Endothelial cell of hepatic sinusoid (primary cell): ENCODE results near the gene ROGDI.

ENCODE experiments used
- in situ Hi-C: cut with HindIII; loops from 2 replicates; pipeline ENCODE4 v1.10.0; 2017; ENCODE audit warnings: low sequenced_read_pairs

Gene ROGDI

DNA sequence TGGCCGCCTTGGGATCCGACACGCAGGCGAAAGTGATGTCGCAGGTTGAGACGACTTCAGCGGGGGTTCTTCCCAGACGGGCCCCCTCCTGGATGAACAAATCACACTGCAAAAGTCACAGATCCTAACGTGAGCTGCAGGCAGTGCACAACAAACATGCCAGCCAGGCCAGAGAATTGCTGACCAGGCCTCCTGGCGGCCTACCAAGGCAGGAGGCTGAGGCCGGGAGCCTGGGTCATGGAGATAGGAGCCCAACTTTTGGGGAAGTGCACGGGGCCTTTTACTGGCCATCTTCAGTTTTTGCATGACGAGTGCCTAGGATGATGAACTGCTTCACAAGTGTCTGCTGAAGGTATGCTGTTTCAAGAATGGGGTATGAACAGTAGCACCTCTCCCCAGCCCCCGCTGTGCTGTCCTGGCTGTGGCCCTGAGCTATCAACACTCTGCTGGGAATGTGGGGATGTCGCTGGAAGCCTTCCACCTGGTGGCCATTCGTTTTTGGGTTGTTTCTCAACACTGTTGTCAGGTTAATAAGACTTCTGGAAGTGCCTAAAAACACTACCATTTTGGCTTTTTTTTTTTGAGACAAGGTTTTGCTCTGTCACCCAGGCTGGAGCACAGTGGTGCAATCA, 12.2 kb upstream of the ROGDI start:
- in situ Hi-C loops, result no loop called here

DNA sequence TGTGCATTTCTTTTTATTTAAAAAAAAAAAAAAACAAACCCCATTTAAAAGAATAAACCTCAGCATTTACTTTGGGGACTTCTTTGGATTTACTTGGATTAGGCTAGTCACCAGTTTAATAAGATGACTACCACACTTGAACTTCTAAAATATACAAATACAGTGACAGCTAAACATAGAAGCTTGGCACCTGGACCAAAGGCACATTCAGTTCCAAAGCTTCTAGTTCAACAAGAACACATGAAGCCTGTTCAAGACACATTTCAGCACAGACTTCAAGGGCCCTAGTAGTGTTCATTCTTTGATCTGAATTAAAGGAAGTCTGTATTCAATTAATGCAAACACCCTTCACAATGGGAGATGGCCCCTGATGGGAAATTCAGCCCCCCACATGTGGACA, 11.6 kb upstream of the ROGDI start:
- in situ Hi-C loops, result no loop called here

DNA sequence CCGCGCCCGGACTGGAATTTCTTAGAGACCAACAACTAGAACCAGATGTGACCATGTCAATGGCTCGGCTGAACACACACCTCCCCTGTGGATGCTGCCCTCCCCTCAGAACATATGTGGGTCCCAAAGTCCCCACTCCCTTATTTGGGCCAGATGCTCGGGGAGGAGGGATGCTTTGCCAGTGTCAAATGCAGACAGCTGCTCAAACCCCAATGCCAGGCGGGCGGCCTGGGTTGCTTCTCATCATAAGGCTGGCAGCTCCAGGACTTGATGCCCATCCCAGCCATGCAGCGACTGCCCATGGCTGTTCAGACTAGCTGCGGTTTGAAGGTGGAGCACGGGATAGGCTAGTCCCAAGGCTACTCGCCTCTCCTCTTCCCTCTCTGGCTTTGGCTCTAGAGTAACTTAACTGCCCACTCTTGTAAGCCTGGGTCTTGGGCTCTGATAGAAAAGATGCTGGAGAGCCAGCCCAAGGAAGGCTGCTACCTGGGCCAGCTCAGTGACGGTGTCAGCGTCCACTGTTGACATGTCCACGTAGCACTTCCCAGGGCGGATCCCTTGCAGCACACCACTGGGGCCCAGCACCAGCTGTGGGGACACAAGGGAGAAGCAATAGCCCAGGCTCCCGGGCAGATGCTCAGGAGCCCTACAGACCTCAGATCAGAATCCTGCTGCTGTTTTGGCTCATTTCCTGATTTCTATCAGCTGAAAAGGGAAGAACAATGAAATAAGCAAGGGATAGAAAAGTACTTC, 11.0 kb upstream of the ROGDI start:
- in situ Hi-C loops, result no loop called here

DNA sequence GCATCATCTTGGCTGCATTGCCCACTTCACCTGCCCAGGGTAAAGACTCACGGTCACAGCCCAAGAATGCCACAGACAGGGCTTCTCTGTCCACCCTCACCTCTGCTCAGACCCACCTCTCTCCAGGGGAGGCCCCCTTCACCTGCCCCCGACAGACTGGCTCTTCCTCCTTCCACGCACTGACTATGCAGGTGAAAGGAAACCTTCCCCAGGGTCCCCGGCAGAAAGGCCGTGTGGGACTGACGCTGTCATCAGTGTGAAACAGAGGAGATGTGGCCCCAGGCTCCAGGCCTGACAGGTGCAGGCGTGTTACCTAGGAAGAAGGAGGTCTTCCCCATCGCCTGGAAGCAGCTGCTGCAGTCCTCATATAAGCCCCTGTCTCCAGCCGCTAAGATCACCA, 9.3 kb upstream of the ROGDI start:
- in situ Hi-C loops, result no loop called here

DNA sequence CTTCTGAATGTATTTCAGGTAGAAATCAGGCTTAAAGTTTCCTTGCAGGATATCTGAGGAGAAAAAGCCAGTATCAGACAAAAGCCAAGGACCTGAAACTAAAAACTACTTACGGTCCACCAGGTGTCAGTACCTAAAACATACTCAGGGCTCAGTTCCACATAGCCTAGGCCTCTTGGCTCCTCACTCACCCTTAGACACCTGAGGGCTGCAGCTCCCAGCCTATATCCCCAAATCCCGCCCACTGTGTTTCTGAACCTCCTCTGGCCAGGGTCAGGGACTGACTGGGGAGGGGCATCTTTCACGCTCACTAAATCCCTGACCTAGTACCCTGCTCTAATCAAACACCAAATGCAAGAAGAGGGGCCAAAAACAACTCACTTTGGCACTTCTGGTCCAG, 8.8 kb upstream of the ROGDI start:
- in situ Hi-C loops, result no loop called here

DNA sequence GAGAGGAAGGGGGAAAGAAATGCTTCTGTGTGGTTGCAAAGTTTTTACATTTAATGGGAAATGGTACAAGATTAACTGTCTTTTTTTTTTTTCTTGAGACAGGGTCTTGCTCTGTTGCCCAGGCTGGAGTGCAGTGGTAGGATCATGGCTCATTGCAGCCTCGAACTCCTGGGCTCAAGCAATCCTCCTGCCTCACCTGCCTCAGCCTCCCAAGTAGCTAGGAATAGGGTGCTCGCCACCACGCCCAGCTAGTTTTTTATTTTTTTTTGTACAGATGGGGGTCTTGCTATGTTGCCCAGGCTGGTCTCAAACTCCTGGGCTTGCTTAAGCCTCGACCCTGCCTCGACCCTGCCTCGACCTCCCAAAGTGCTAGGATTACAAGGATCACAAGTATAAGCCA, 3.8 kb upstream of the ROGDI start:
- in situ Hi-C loops, result no loop called here

DNA sequence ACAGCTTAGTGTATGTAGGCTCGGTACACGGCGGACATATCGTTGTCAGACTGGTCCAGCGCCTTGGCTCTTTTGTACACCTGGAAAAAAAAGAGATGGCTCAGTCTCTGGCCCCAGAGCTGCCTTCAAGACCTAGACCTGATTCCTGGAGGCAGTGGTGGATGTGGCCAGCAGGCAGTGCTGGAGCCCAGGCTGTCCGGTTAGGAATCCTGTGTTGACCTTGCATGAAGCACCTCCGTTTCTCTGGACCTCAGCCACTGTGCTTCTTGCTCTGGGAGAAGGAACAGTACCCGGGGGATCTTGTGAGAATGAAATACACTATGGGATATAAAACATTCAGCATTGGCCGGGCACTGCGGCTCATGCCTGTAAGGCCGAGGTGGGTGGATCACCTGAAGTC, 2.8 kb upstream of the ROGDI start:
- in situ Hi-C loops, result no loop called here

DNA sequence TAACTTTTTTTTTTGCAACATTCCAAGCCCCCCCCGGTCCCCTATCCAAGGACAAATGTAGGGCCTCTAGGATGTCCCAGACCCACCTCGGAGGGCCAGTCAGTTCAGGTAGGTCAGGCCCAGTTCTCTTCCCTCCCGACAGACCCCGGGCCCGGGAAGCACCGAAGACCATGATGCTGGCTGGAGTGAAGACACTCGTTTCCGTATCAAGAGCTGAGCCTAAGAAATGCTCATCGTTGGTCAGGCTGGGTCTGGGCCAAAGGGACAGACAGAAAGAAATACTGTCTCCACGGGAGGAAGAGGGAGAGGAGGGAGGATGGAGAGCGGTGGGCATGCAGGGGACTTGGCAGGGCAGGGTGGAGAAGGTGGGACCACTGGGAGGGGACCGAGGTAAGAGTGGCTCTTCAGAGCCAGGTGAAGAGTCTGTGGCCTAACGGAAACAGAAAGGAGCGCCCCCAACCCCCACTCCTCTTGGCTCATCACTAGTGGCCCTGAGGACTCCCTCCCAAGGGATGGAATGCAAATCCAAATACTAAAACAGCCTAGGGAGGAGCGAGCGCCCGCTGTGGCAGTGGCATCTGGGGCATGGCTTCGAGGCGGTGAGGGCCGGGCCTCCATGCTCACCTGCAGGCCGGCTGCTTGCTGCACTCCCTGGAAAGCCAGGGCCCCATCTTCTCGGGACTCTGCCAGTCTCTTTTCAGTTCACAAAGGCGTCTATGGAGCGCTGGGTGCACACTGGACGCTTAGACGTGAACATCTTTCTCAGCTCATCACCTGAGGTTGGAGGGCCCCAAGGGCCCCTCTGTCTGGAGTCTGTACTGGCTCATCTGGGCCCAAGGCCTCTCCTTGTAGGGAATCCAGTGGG, 1.7 kb upstream of the ROGDI start:
- in situ Hi-C loops, result no loop called here

DNA sequence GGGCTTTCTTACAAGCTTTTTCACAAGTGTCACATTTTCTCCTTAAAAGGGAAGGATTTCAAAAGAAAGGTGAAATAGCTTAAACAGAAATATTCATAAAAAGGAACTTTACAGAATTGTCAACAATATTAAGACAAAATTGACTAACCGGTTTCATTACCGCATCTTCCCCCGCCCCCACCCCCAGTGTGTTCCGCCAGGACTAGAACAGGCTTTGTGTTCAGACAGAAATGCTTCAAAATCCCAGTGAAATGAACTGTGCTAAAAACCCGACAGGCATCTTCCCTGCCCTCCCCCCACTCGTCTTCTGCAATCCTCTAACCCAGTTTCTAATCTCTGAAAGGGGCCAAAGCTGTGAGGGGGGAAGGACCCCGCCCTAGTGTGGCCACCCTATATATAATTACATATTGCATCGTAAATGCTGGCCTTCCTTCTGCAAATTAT, 990 bp upstream of the ROGDI start:
- in situ Hi-C loops, result no loop called here

DNA sequence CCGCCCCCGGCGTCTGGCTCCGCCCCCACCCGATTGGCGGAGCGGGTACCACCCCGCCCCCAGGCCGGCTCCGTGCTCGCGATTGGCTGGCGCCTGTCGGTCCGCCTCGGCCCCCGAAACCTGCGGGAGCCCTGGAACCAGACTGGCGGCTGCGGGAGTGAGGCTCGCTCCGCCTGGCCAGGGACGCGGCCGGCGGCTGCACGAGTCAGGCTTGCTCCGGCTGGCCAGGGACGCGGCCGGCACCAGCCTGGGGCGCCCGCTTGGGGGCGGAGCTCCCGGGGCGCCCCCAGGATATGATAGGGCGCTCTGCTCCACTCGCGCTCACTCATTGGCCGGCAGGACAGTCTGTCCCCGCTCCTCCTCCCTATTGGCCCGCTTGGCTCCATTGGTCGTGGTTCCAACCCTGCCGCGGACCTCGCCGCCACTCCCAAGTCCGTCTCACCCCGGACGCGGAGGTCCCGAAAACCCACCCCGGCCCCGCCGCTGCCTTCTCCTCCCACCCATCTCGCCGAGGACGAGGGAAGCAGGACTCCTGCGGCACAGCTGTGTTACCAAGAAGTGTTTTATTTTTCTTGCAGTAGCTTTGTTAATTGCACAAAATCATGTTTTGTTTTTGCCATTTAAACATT, 340 bp upstream of the ROGDI start:
- in situ Hi-C loops, result no loop called here

DNA sequence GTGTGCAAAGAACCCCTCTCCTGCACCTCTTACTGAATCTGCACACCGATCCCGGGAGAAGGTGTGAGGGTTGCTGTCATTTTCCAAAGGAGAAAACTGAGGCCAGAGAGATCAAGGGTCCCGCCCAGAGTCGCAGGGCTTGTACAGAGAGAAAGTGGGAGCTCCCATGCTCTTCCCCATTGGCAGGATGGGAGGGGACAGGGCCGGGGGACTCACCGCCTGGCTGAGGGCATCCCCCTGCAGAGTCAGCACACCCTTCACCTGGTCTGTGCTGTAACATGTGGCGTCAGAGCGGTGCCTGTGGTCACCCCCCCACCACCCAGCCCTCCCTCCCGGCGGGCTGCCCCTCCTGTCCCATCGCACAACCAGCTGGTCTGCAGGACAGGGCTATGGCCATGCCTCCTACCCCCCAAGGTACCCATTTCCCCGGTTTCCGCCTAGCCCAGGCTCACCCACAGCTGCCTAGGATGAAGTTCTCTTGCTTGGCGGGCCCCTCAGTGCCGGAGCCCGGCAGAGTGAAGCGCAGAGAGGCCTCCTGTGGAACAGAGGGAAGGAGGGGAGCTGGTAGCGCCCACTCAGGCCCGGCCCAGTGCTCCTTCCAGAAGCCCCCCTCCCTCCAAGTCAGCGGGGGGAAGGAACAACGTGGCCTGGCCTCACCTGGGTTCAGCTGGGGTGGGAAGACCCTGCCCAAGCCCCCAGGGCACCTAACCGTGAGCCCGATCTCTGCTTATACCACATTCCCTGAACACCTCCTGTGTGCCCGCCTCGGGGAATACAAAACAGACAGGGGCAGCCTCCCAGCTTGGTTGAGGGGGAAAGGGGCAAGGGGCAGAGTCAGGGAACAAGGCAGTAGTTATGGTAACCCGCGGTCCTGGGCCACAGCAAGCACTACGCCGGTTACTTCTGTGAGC, 1.1 kb downstream of the ROGDI start:
- in situ Hi-C loops, result no loop called here

DNA sequence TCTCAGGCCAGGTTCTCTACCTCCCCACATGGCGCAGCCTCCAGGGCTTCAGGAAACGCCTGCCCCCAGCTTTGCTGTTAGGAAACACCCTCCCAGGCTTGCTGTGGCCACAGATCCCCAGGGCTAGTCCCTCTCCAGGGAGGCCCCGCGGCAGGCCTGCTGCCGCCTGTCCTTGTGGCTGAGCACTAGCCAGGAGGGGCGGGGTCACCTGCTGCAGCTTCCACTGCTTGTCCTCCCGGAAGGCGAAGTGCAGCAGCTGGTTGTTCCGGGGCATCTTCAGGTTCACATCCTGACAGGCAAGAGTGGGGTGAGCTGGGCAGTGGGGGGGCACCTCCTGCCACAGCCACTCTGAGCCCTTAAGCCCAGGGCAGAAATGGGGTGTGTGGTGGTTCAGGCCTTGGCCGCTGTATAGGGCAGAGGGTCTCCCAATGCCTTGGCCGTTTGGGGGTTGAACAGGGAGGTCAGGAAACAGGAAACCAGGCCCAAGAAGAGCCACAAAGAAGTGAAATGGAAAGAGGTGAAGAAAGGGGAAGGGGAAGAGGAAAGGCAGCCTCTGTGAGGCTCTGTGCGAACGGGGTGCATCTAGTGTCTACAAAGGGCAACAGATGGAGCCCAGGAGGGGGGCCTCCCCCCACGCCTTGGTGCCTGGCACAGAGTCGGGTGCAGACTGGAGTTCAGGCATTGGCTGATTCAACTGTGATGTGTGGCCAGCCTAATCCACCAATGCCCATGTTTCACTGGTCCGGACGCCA, 2.0 kb downstream of the ROGDI start:
- in situ Hi-C loops, result no loop called here

DNA sequence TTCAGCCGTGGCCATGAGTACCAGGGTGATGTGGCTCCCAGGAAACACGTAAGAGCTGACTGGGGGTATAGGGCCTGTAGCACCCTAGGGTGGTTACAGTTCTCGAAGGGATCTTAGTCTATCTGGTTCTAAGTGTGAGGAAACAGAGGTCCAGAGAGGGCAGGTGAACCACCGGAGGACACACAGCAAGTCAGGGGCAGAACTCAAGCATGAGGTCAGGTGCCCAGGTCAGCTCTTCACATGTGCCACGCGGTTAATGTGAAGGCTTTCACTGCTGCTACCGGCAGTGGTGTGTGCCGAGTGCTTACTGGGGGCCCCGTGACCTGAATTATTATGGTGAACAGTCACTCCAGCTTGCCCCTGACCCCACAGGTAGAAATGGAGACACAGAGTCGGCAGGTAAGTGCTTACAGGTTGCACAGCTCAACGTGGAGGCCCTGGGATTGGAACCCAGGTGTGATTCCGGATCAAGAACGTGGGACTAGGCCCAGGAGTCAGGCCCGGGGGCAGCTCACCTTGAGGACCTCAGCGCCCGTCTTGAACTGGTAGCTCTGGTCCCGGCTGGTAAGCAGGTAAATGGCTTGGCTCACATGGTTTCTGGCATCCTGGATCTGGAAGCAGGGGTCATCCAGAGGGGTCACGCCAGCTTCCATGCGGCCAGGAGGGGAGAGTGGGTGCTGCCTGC, 3.1 kb downstream of the ROGDI start:
- in situ Hi-C loops, result no loop called here

DNA sequence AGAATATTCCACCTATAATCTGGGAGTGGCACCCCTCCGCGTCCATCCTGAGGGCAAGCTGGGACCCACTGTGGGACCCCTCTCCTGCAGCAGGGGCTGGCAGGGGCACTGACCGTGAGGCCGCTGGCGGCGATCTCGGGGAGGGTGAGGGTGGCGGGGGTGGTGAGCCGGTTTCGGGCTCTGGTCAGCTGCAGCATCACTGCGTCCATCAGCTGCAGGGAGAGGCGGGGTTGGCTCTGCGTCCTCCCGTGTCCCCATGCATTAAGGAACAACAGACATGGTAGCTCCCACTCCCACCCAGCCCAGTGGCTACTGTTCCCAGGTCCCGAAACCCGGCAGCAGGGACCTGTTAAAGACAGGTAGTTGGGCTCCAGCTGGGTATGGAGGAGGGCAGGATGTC, 4.0 kb downstream of the ROGDI start:
- in situ Hi-C loops, result no loop called here

DNA sequence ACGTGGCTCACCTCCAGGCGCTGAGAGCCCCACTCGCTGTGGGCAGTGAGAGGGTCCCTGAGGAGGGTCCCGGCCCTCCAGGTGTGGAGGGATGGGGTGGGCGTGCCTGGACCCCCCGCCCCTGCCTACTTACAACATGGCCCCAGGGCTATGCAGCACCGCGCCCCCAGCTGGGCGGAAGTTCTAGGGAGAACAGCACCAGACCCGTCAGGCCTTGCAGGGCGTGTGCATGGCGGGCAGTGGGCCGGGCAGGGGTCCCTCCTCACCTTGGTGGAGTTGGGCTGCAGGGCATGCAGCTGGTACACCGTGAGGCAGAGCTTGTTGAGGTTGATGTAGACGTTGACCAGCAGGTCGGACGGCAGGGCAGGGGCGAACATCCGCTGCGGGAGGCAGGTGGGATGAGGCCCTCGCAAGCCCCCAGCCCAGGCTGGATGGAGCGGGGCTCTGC, 4.6 kb downstream of the ROGDI start:
- in situ Hi-C loops, result no loop called here

DNA sequence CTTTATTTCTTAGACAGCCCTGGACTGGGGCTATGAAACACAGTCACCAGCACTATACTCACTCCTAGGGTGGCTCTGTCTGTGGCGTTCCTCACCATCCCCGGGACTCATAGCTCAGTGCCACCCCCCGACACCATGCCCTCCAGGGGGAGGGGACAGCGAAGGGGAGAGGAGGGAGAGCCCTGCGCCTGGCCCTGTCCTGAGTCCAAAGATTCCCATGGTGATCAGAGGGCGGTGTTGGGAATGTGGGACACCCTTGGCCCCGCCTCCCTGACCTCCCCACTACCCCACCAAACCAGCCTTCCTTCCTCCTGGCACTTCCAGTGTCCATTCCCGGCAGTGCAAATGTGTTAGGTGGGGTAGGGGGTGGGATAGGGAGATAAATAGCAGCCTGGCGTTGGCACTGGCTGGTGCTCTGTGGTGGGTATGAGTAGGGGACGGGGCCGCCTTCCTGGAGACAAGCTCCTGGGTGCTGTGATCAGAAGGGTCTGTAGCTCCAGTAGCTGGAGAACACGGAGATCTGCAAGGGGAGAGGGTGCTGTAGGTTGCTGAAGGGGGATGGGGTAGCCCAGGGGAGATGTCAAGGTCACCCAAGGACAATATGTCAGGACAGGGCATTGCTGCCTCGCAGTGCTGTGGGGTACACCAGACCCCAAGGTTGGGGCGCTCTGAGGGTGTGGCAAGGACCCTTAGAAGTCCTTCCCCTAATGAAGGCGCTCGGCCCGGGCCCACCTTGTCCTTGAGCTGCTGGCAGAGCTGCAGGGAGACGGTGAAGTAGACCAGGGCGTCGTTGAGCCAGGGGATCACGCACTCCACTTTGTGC, 5.2 kb downstream of the ROGDI start:
- in situ Hi-C loops, result no loop called here

DNA sequence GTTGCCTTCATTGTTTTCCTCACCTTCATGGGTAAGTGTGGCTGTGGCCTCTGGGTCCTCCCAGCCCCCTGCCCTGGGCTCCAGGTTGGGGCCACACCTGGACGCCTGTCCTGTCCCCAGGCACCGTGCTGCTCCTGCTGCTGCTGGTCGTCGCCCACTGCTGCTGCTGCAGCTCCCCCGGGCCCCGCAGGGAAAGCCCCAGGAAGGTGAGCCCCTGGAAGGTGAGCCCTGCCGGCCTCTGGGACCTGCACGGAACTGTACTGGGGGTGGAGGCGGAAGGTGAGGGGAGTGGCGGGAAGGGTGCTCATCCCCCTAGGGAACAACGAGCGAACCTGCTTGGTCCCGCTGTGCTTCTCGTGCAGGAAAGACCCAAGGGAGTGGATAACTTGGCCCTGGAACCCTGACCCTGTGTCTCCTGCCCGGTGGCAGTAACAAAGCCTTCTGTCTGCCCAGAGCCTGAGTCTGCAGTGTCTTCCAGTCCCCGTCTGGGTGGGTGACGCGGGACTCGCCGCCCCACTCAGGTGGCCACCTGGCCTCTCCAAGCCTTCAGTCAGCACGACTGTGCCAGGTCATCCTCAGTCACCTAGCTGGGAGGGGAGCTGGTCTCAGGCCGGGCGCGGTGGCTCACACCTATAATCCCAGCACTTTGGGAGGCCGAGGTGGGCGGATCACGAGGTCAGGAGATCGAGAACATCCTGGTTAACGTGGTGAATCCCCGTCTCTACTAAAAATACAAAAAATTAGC, 6.4 kb downstream of the ROGDI start:
- in situ Hi-C loops, result no loop called here
